ENCODE data around the gene NUF2.
A peak's percentile ranks its signal among the peaks of the same experiment; 100 is the strongest.
"Not testable (repeated sequence)": the region's sequence is repeated elsewhere in the genome, so short reads cannot be mapped to it uniquely, and the experiment has no call there.

The NUF2 gene

GRCh38 chr1:163321311-163322305 lies at the start of gene NUF2:
Gene NUF2 (plus strand): TSS chr1:163321954. CDS start chr1:163326052, 4,098 bp downstream.
- DNase-seq (ENCODE audit: low read depth) = peak; percentile 100

- no peak for DNase-seq (ENCODE audit: low read depth)
Observed at GRCh38 chr1:163273766-163274441, 47.9 kb upstream of the NUF2 start.

GRCh38 chr1:163275222-163275621 lies 46.5 kb upstream of the NUF2 start:
- no peak for DNase-seq (ENCODE audit: low read depth)

GRCh38 chr1:163278602-163279001 lies 43.2 kb upstream of the NUF2 start:
- DNase-seq (ENCODE audit: low read depth) = no peak

GRCh38 chr1:163284867-163285266 lies 36.9 kb upstream of the NUF2 start:
- DNase-seq (ENCODE audit: low read depth) = not testable (repeated sequence)

GRCh38 chr1:163290025-163290640 lies 31.6 kb upstream of the NUF2 start:
- no peak for DNase-seq (ENCODE audit: low read depth)

GRCh38 chr1:163291461-163291860 lies 30.3 kb upstream of the NUF2 start:
- no peak for DNase-seq (ENCODE audit: low read depth)

- not testable (repeated sequence) for DNase-seq (ENCODE audit: low read depth)
Observed at GRCh38 chr1:163292153-163292552, 29.6 kb upstream of the NUF2 start.

- not testable (repeated sequence) for DNase-seq (ENCODE audit: low read depth)
Observed at GRCh38 chr1:163293497-163293896, 28.3 kb upstream of the NUF2 start.

- no peak for DNase-seq (ENCODE audit: low read depth)
Observed at GRCh38 chr1:163295949-163296348, 25.8 kb upstream of the NUF2 start.

GRCh38 chr1:163296504-163297263 lies 25.1 kb upstream of the NUF2 start:
- no peak for DNase-seq (ENCODE audit: low read depth)

GRCh38 chr1:163298365-163298764 lies 23.4 kb upstream of the NUF2 start:
- DNase-seq (ENCODE audit: low read depth) = no peak

- no peak for DNase-seq (ENCODE audit: low read depth)
Observed at GRCh38 chr1:163300568-163300967, 21.2 kb upstream of the NUF2 start.

- no peak for DNase-seq (ENCODE audit: low read depth)
Observed at GRCh38 chr1:163303561-163303960, 18.2 kb upstream of the NUF2 start.

GRCh38 chr1:163305441-163305840 lies 16.3 kb upstream of the NUF2 start:
- no peak for DNase-seq (ENCODE audit: low read depth)

- no peak for DNase-seq (ENCODE audit: low read depth)
Observed at GRCh38 chr1:163307479-163308171, 14.1 kb upstream of the NUF2 start.

GRCh38 chr1:163308811-163309210 lies 12.9 kb upstream of the NUF2 start:
- DNase-seq (ENCODE audit: low read depth) = no peak

GRCh38 chr1:163315773-163316374 lies 5.9 kb upstream of the NUF2 start:
- DNase-seq (ENCODE audit: low read depth) = no peak

GRCh38 chr1:163320891-163321290 lies 863 bp upstream of the NUF2 start:
- no peak for DNase-seq (ENCODE audit: low read depth)

GRCh38 chr1:163323339-163323738 lies 1.6 kb downstream of the NUF2 start:
- DNase-seq (ENCODE audit: low read depth) = not testable (repeated sequence)

GRCh38 chr1:163331116-163331515 lies 9.4 kb downstream of the NUF2 start:
- DNase-seq (ENCODE audit: low read depth) = no peak

All from CMK (cell line).